Fibroblast of gingiva (primary cell): ENCODE measurements around the gene ARL2BP.
A peak's percentile ranks its signal among the peaks of the same experiment; 100 is the strongest.
"Not testable (repeated sequence)": the region's sequence is repeated elsewhere in the genome, so short reads cannot be mapped to it uniquely, and the experiment has no call there.

ENCODE experiments used
- DNase-seq: peaks from one replicate; pipeline ENCODE4 v3.0.0-alpha.2; 2011; ENCODE audit warnings: low read depth

The ARL2BP gene

GRCh38 chr16:57244767-57245471 lies at the start of gene ARL2BP:
TSS of gene ARL2BP (plus strand) at chr16:57245259. CDS start at chr16:57245368, 109 bp downstream.
- peak; percentile 99 for DNase-seq

- DNase-seq: peak; percentile 5
Measured at GRCh38 chr16:57196286-57196685, 48.8 kb upstream of the ARL2BP start.

DNA sequence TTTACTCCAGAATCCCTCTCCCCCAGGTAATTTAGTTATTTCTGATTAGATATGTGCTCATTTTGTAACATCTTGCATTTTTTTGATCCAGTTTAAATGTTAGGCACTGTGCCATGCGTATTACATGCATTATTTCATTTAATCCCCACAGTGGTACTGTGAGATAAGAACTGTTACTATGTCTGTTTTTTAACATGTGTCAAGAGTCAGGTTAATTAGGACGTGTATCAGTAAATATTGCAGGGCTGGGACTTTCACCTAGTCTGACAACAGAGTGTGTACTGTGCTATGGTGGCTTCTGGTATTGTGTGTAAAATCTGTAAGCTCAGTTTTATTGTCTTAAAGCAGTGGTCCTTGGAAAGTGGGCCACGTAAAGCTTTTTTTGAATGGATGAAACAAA lies 48.3 kb upstream of the ARL2BP start:
- no peak for DNase-seq

DNA sequence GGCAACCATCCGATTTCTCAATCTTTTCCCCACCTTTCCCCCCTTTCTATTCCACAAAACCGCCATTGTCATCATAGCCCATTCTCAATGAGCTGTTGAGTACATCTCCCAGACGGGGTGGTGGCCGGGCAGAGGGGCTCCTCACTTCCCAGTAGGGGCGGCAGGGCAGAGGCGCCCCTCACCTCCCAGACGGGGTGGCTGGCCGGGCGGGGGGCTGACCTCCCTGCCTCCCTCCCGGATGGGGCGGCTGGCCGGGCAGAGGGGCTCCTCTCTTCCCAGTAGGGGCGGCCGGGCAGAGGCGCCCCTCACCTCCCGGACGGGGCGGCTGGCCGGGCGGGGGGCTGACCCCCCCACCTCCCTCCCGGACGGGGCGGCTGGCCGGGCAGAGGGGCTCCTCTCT lies 44.7 kb upstream of the ARL2BP start:
- DNase-seq: not testable (repeated sequence)

GRCh38 chr16:57200926-57201325 lies 44.1 kb upstream of the ARL2BP start:
- DNase-seq: not testable (repeated sequence)

- DNase-seq: no peak
Measured at GRCh38 chr16:57202095-57202886, 42.8 kb upstream of the ARL2BP start.

DNA sequence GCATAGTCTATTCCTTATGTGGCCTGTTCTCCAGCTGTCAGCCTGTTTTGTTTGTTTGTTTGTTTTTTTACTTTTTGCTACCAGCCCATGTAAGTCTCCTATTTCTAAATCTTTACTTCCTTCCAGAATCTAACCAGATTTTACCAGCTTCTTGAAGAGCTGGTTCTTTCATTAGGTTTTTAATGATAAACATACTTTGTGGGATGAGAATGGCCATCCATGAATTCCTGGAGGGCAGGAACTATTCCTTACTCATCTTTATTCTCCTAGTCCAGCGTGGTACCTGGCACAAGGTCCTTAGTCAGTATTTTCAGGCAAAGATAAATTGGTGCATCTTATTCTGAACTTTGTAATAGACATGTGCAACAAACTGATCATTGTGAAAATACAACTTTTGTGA lies 41.6 kb upstream of the ARL2BP start:
- DNase-seq: peak; percentile 11

GRCh38 chr16:57204675-57205074 lies 40.4 kb upstream of the ARL2BP start:
- no peak for DNase-seq

DNA sequence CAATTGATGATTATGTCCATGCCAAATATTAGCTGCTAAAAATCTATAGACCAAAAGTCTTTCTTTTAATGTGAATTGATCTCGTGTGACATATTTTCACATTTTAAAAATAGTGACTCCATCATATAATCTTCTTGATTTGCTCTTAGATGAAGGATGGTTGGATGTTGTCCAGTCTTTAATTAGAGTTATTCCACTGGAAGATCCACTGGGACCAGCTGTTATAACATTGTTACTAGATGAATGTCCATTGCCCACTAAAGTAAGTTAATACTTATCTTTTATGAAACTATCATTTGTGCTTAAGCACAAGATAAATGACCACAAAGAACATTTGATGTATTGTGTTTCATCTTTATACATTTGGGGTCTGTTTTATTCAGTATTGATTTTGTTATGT lies 36.1 kb upstream of the ARL2BP start:
- DNase-seq: no peak

DNA sequence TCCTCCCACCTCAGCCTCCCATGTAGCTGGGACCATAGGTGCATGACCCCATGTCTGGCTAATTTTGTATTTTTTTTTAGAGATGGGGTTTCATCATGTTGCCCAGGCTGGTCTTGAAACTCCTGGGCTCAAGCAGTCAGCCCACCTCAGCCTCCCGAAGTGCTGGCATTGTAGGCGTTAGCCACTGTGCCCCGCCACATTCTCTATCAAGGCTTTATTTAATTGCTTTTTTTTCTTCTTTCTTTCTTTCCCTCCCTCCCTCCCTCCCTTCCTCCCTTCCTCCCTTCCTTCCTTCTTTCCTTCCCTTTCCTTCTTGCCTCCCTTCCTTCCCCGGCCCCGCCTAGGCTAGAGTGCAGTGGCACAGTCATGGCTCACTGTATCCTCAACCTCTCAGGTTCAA lies 35.3 kb upstream of the ARL2BP start:
- DNase-seq: no peak

- peak; percentile 29 for DNase-seq
Measured at GRCh38 chr16:57213462-57213861, 31.6 kb upstream of the ARL2BP start.

GRCh38 chr16:57216968-57217367 lies 28.1 kb upstream of the ARL2BP start:
- DNase-seq: no peak

DNA sequence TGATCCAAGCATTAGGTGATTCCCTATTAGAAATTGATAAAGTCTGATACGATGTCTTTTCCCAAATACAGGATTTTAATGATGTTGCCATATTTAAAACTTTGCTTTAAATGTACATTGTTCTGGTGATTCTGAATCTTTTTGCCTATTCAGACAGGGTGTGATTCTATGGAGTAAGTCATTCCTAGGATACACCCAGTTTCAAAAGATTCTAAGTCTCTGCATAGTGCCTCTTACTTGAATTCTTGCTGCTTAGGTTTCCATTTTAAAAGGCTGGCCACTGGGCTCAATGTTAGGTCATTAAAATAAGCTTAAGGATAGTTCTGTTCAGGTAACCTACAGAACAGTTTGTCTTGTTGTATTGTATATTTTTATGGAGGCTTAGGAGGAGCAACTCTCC lies 22.0 kb upstream of the ARL2BP start:
- DNase-seq: no peak

DNA sequence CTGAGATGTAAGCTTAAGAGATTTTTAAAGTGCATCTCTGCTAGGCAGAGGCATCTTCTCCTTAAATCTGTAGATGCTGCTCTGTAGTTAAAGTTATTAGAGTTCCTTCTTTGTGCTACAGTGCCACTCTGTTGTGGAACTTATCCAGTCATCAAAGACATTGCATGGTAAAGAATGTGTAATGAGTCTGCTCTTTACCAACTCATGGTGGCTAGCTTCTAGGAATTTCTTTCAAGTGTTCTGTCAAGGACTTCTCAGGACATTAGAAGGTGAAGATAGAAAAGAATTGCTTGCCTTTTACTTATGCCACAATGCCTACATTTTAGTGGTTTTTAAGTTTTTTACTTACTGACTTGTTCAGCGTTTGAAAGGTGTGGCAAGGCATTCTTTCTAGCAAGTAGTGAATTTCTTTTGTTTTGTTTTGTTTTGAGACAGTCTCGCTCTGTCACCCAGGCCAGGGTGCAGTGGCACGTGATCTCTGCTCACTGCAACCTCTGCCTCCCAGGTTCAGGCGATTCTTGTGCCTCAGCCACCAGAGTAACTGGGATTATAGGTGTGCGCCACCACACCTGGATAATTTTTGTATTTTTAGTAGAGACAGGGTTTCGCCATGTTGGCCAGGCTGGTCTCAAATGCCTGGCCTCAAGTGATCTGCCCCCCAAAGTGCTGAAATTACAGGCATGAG lies 20.3 kb upstream of the ARL2BP start:
- DNase-seq: no peak

DNA sequence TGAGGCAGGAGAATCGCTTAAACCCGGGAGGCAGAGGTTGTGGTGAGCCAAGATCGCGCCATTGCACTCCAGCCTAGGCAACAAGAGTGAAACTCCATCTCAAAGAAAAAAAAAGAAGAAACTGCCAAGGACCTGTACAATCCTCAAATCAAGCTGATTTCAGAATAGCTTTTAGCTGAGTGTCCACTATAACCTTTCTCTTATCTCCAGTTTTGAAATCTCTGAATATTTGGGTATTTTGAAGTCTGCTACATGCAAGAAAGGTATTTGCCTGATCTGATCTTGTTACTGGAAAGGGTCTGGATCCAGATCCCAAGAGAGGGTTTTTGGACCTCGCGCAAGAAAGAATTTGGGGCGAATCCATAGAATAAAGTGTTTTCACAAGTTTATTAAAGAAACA lies 19.1 kb upstream of the ARL2BP start:
- DNase-seq: no peak

DNA sequence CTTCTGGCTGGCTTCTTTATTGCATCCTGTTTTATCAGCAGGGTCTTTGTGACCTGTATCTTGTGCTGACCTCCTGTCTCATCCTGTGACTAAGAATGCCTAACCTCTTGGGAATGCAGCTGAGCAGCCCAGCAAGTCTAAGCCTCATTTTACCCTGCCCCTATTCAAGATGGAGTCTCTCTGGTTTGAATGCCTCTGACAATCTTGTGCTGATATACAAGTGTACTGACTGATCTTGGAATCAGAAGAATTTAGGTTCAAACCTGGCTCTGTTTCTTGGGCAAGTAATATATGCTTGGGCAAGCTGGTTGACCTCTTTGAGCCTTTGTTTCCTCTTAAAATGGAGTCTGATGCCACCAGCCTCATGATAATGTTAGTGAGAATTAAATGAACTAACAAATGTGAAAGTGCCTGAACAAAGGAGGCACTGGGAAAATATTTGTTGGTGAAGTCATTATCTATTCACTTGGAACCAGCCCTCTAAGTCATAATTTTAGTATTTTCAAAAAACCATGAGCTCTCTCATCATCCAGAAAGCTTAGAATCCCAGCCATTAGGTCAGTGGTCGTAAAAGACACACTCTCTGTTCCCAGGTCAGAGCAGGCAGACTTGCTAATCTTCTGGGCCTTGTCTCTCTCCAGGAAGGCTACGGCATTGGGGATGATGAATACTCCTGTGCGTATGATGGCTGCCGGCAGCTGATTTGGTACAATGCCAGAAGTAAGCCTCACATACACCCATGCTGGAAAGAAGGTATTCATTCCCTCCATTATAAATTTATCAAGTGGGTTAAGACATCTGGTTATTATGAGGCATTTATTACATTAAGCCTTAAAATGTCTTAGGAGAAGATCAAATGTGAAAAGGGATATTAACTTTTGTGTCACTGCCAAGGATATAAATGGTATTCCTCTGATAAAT lies 18.1 kb upstream of the ARL2BP start:
- DNase-seq: no peak

- DNase-seq: no peak
Measured at GRCh38 chr16:57229079-57229478, 16.0 kb upstream of the ARL2BP start.

DNA sequence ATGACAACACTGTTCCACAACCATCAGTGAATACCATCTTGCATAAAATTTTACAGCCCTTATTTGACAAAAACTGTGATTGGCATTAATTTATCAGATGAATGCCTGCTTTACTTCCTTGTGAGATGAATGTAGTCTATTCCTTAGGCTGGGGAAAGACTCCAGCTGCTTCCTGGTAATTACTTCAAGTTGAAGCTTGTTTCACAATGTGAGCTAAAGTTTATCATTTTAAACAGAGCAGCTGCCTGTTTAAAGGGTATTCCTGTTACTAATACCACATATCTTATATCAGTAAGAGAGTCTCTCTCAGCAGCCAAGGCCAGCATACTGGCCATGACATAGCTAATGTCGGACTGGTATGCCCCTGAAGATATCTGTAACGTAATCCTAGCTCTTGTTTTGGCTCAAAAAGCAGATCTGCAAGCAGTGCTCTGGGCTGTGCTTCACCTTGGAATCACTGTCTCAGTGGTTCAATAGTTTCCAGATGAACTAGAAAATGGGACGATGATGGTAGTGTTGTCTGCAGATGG lies 13.2 kb upstream of the ARL2BP start:
- no peak for DNase-seq

- no peak for DNase-seq
Measured at GRCh38 chr16:57233944-57234706, 10.9 kb upstream of the ARL2BP start.

DNA sequence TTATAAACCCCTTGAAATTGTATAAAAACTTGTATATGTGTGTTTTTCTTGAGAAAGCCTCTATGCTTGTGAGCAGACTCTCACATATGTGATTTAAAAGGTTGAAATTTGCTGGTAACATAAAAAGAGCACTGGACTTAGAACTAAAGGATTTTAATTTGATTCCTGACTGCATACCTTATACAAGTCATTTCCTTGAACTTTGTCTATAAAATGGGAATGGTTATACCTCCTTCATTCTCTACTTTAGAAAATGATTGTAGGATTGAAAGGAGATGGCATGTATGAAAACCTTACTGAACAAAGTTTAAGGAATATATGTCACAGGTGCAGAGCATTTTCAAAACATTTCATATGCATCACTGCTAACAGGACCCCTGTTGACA lies 10.4 kb upstream of the ARL2BP start:
- DNase-seq: no peak
